Transverse colon (tissue), 4 donors: ENCODE results near the gene PRKCQ. TPM values are rescaled to one million over a fixed set of nuclear protein-coding genes. Genes with fewer than 3 reads are reported as not detected.
"Not testable (repeated sequence)": the region's sequence is repeated elsewhere in the genome, so short reads cannot be mapped to it uniquely, and the experiment has no call there.

ENCODE experiments used
- DNase-seq: peaks from one replicate; pipeline ENCODE4 v3.0.0-alpha.2; 2019
- H3K27ac ChIP-seq, 4 donors: fragments of 200-600 bp; sonication (generic); 2 replicates each; pipeline ENCODE4 v1.5.1; 2016 to 2018; ENCODE audit warnings: inconsistent platforms in 4 of 4
- H3K27me3 ChIP-seq: fragments of 200-600 bp; sonication (generic); 2 replicates; pipeline ENCODE4 v1.5.1; 2017; ENCODE audit warnings: inconsistent platforms
- H3K36me3 ChIP-seq, 4 donors: fragments of 200-600 bp; sonication (generic); 2 replicates each; pipeline ENCODE4 v1.5.1; 2017 to 2019; ENCODE audit warnings: inconsistent platforms in 4 of 4
- H3K4me1 ChIP-seq, 4 donors: fragments of 200-600 bp; sonication (generic); 2 replicates each; pipeline ENCODE4 v1.5.1; 2017 to 2020; ENCODE audit warnings: inconsistent platforms in 4 of 4
- H3K4me3 ChIP-seq, 4 donors: fragments of 200-600 bp; sonication (generic); 1 replicate in 1 of 4; 2 replicates in 3 of 4; pipeline versions ENCODE4 v1.5.1 to v1.6.1; 2017 to 2019; ENCODE audit warnings: inconsistent platforms in 4 of 4
- H3K9me3 ChIP-seq, 2 donors: fragments of 200-600 bp; sonication (generic); 2 replicates each; pipeline ENCODE4 v1.5.1; 2017 to 2019; ENCODE audit warnings: inconsistent platforms in 2 of 2
- EP300 ChIP-seq: sonication (generic); formaldehyde crosslinking; IDR thresholded peaks from one replicate; pipeline ENCODE4 v1.6.1; 2017; ENCODE audit warnings: antibody characterized with exemption, low read depth
- POLR2A ChIP-seq: fragments of 450-650 bp; IDR thresholded peaks from one replicate; pipeline ENCODE4 v1.6.1; 2016; ENCODE audit warnings: antibody characterized with exemption, mild to moderate bottlenecking, moderate library complexity
- POLR2AphosphoS5 ChIP-seq, 3 donors: sonication (generic); formaldehyde crosslinking; IDR thresholded peaks; one replicate each; pipeline ENCODE4 v1.6.1; 2016; ENCODE audit warnings: antibody characterized with exemption in 3 of 3
- WGBS, 2 donors: methylation state at CpG; one replicate each; pipeline ENCODE4 v1.1.5; 2018; ENCODE audit warnings: low coverage in 1 of 2; 5-methylcytosine and 5-hydroxymethylcytosine counted together
- in situ Hi-C, 4 donors: fragments of 200-750 bp; cut with MboI; loops; one replicate each; pipeline versions ENCODE4 v1.15.0 to v1.15.1; 2017; ENCODE audit warnings: low sequenced_read_pairs in 3 of 4, low pct_ligation_motif_present in 1 of 4, low pct_unique_long_range_greater_than_20kb in 1 of 4
- intact Hi-C: fragments of 100-400 bp; cut with DNase I; formaldehyde crosslinking; loops from one replicate; pipeline ENCODE4 v1.15.1; 2023; ENCODE audit warnings: low total_unique reads
- total RNA-seq, 4 donors: library from RNA; depleted of rRNA; stranded (reverse); fragments of >200 nt; gene quantifications; one replicate each; pipeline ENCODE4 v1.1.0, GENCODE V29; 2016
- TF ChIP-seq, protein P1 (sequence below), 5 experiments: fragments of 200-600 bp in 3 of 5; fragments of 450-650 bp in 2 of 5; sonication (generic) in 3 of 5; IDR thresholded peaks; 1 replicate in 2 of 5; 2 replicates in 3 of 5; pipeline ENCODE4 v1.5.1; 2016 to 2017; ENCODE audit warnings: antibody characterized with exemption in 5 of 5, inconsistent platforms in 3 of 5, mild to moderate bottlenecking in 2 of 5, moderate library complexity in 1 of 5

The PRKCQ gene
- total RNA-seq, 4 donors from 2014 or later: 0.60 to 2.7 (median 1.2) TPM

DNA sequence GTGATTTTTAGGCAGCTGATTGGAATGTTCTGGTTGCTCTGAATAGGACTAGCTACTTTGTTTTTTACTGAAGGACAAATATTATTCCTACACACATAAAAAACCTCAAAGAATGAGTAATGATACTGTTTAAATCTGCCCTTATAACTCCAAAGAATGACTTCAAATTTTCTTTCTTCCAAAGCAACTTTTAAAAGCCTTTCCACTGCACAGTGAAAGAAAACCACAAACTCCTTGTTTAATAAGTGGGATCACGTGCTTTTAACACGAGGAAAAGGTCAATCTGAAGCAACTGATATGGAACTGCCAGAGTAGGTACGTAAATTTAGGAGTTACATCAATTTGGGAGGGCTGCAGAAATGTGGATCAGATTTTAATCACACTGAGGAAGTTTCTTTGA lies 8.0 kb upstream of the PRKCQ start:
- Histone ChIP-seq H3K9me3 (no peaks in the 10 kb centered on the region), H3K27me3 (no peaks in the 10 kb centered on the region), H3K4me1 (no peaks in the 10 kb centered on the region), H3K36me3 (no peaks in the 10 kb centered on the region), H3K27ac (no peak overlapping the region), H3K4me3 (no peak overlapping the region)
- in situ Hi-C loops (no loop called here), intact Hi-C loops (no loop called here)
- 47 to 68% methylated on average over 3 of the region's 3 CpGs for WGBS, 2 donors
- TF ChIP-seq POLR2A (no peak), POLR2AphosphoS5 (IDR thresholded peaks at IDR 0.05) (no peak), EP300 (no peak)
- TF ChIP-seq, protein P1, sequence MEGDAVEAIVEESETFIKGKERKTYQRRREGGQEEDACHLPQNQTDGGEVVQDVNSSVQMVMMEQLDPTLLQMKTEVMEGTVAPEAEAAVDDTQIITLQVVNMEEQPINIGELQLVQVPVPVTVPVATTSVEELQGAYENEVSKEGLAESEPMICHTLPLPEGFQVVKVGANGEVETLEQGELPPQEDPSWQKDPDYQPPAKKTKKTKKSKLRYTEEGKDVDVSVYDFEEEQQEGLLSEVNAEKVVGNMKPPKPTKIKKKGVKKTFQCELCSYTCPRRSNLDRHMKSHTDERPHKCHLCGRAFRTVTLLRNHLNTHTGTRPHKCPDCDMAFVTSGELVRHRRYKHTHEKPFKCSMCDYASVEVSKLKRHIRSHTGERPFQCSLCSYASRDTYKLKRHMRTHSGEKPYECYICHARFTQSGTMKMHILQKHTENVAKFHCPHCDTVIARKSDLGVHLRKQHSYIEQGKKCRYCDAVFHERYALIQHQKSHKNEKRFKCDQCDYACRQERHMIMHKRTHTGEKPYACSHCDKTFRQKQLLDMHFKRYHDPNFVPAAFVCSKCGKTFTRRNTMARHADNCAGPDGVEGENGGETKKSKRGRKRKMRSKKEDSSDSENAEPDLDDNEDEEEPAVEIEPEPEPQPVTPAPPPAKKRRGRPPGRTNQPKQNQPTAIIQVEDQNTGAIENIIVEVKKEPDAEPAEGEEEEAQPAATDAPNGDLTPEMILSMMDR (IDR thresholded peaks at IDR 0.05): no peak
- DNase-seq: no peak

GRCh38 chr10:6586501-6586900 lies 6.4 kb upstream of the PRKCQ start:
- H3K4me3 ChIP-seq: no peak overlapping the region
- no peaks in the 10 kb centered on the region for H3K9me3 ChIP-seq
- H3K36me3 ChIP-seq: no peaks in the 10 kb centered on the region
- TF ChIP-seq POLR2AphosphoS5 (IDR thresholded peaks at IDR 0.05) (no peak), POLR2A (no peak), EP300 (no peak)
- TF ChIP-seq, protein P1 (IDR thresholded peaks at IDR 0.05): no peak
- DNase-seq: no peak
- no peak overlapping the region for H3K27ac ChIP-seq
- intact Hi-C loops (no loop called here), in situ Hi-C loops (no loop called here)
- no peaks in the 10 kb centered on the region for H3K4me1 ChIP-seq
- no peaks in the 10 kb centered on the region for H3K27me3 ChIP-seq
- 74 to 80% methylated on average over 3 to 4 of the region's 4 CpGs for WGBS, 2 donors

DNA sequence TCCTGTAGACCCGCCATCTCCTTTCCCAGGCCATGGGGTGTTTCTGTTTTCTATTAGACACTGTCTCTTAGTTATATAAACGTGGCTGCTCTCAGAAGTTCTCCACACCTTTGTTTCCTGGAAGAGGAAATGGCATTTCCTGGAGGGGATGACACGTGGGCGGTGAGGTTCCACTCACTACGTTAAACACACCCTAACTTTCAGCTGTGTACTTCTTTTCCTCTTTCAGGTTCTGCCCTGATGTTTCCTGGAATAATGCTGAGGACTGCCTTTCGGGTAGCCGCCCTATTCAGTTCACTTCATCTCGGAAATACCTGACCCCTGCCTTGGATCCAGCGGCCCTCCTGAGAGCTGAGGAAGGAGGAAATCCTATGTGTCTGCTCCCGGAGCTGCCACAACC lies 3.4 kb upstream of the PRKCQ start:
- DNase-seq: no peak
- TF ChIP-seq POLR2A: no peak
- no peak for TF ChIP-seq POLR2AphosphoS5 (IDR thresholded peaks at IDR 0.05)
- TF ChIP-seq, protein P1 (IDR thresholded peaks at IDR 0.05): no peak
- TF ChIP-seq EP300: no peak
- in situ Hi-C loops (no loop called here), intact Hi-C loops (no loop called here)
- WGBS, 2 donors: 74 to 79% methylated on average over 10 of the region's 10 CpGs
- H3K36me3 ChIP-seq: no peaks in the 10 kb centered on the region
- peaks cover 12% of the 10 kb centered on the region for H3K27me3 ChIP-seq
- H3K4me1 ChIP-seq: peaks cover 0 to 5% (median 0%) of the 10 kb centered on the region in 4 donors
- H3K27ac ChIP-seq: no peak overlapping the region
- no peaks in the 10 kb centered on the region for H3K9me3 ChIP-seq
- no peak overlapping the region for H3K4me3 ChIP-seq

GRCh38 chr10:6582913-6583312 lies 2.8 kb upstream of the PRKCQ start:
- 90 to 96% methylated on average over 5 to 8 of the region's 8 CpGs for WGBS, 2 donors
- H3K4me3 ChIP-seq, H3K4me1 ChIP-seq, H3K27ac ChIP-seq, H3K9me3 ChIP-seq, H3K36me3 ChIP-seq, intact Hi-C loops, DNase-seq, in situ Hi-C loops: not testable (repeated sequence)
- H3K27me3 ChIP-seq: peaks cover 12% of the 10 kb centered on the region

GRCh38 chr10:6582298-6582697 lies 2.2 kb upstream of the PRKCQ start:
- no peaks in the 10 kb centered on the region for H3K36me3 ChIP-seq
- H3K27me3 ChIP-seq: peaks cover 12% of the 10 kb centered on the region
- H3K4me3 ChIP-seq: no peak overlapping the region
- TF ChIP-seq POLR2A (no peak), POLR2AphosphoS5 (IDR thresholded peaks at IDR 0.05) (no peak), EP300 (no peak)
- TF ChIP-seq, protein P1 (IDR thresholded peaks at IDR 0.05): no peak
- H3K4me1 ChIP-seq: peaks cover 0 to 5% (median 0%) of the 10 kb centered on the region in 4 donors
- no peak for DNase-seq
- WGBS, 2 donors: 93% methylated on average over 5 of the region's 5 CpGs; no CpG with 5 or more reads in 1 of the 2 donors
- H3K27ac ChIP-seq: no peak overlapping the region
- H3K9me3 ChIP-seq: no peaks in the 10 kb centered on the region
- intact Hi-C loops (no loop called here), in situ Hi-C loops (no loop called here)
